Subcutaneous adipose tissue (tissue), 4 donors: ENCODE results near the gene ASIC3. TPM values are rescaled to one million over a fixed set of nuclear protein-coding genes. Genes with fewer than 3 reads are reported as not detected.

Experiments used
- total RNA-seq, 4 donors: library from RNA; depleted of rRNA; stranded (reverse); fragments of >200 nt; gene quantifications; one replicate each; pipeline ENCODE4 v1.1.0, GENCODE V29; 2016
- TF ChIP-seq, protein P1 (sequence below): fragments of 450-650 bp; IDR thresholded peaks from one replicate; pipeline ENCODE4 v1.5.1; 2016; ENCODE audit warnings: low read depth, mild to moderate bottlenecking, control low read depth, antibody characterized with exemption, moderate library complexity

Gene ASIC3
- total RNA-seq, 4 donors from 2014 or later, result 0.34 to 1.1 (median 0.44) TPM; not detected in 1

- TF ChIP-seq, protein P1, sequence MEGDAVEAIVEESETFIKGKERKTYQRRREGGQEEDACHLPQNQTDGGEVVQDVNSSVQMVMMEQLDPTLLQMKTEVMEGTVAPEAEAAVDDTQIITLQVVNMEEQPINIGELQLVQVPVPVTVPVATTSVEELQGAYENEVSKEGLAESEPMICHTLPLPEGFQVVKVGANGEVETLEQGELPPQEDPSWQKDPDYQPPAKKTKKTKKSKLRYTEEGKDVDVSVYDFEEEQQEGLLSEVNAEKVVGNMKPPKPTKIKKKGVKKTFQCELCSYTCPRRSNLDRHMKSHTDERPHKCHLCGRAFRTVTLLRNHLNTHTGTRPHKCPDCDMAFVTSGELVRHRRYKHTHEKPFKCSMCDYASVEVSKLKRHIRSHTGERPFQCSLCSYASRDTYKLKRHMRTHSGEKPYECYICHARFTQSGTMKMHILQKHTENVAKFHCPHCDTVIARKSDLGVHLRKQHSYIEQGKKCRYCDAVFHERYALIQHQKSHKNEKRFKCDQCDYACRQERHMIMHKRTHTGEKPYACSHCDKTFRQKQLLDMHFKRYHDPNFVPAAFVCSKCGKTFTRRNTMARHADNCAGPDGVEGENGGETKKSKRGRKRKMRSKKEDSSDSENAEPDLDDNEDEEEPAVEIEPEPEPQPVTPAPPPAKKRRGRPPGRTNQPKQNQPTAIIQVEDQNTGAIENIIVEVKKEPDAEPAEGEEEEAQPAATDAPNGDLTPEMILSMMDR, result no peak
Observed at GRCh38 chr7:151068069-151068773, 19.9 kb downstream of the ASIC3 start.

DNA sequence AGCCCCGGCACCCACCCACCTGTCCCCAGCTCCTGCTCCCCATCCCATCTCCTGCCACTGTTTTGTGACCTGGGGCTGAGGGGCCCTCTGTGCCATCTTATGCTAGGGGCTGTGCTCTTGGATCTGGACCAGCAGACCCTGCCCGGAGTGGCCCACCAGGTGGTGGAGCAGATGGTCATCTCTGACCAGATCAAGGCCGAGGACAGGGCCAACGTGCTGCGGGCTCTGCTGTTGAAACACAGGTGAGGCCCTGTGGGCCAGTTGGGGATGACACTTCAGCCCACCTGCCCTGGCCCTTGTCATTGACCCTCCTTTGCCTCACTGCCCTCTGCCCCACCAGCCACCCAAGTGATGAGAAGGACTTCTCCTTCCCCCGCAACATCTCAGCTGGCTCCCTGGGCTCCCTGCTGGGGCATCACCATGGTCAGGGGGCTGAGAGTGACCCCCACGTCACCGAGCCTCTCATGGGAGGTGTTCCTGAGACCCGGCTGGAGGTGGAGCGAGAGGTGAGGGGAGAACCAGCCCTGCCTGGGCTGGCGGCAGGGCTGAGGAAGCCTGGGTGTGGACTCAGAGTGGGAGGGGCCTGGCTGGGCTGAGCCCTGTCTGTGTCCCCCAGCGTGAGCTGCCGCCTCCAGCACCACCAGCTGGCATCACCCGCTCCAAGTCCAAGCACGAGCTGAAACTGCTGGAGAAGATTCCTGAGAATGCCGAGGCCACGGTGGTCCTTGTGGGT lies 21.7 kb downstream of the ASIC3 start:
- TF ChIP-seq, protein P1, result no peak

DNA sequence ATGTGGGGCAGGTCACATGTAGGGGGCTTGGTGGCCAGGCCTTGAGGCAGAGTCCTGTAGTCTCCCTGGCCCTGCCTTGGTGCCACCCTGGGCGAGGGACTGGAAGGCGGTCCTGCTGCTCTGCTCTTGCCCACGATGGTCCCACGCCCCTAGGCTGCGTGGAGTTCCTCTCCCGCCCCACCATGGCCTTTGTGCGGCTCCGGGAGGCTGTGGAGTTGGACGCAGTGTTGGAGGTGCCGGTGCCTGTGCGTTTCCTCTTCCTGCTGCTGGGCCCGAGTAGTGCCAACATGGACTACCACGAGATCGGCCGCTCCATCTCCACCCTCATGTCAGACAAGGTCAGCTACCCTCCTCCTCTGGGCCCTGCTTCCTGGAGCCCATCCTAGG lies 22.2 kb downstream of the ASIC3 start:
- TF ChIP-seq, protein P1, result no peak

DNA sequence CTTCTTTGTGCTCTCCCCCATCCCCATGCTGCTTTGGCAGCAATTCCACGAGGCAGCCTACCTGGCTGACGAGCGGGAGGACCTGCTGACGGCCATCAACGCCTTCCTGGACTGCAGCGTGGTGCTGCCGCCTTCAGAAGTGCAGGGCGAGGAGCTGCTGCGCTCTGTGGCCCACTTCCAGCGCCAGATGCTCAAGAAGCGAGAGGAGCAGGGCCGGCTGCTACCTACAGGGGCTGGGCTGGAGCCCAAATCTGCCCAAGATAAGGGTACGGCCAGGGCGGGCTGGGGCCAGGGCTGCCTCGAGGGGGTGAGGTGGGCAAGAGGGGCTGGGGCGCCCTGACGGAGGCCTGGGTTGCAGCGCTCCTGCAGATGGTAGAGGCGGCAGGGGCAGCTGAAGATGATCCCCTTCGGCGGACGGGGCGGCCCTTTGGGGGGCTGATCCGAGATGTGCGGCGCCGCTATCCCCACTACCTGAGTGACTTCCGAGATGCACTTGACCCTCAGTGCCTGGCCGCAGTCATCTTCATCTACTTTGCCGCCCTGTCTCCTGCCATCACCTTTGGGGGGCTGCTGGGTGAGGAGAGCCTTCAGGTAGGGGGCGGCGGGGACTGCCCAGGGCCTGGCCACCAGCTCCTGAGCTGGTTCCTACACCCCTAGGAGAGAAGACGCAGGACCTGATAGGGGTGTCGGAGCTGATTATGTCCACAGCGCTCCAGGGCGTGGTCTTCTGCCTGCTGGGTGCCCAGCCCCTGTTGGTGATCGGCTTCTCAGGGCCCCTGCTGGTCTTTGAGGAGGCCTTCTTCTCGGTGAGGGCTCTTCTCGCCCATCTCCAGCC lies 22.9 kb downstream of the ASIC3 start:
- TF ChIP-seq, protein P1, result no peak

DNA sequence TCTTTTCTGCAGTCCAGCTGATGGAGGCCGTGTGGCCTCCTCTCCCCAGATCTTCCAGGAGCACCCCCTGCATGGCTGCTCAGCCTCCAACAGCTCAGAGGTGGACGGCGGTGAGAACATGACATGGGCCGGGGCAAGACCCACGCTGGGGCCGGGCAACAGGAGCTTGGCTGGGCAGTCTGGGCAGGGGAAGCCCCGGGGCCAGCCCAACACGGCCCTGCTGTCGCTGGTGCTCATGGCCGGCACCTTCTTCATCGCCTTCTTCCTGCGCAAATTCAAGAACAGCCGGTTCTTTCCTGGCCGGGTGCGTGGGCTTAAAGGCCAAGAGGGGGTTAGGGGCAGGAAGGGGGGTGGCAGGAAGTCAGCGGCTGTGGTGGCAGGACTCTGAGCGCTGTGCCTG lies 25.7 kb downstream of the ASIC3 start:
- TF ChIP-seq, protein P1, result no peak

DNA sequence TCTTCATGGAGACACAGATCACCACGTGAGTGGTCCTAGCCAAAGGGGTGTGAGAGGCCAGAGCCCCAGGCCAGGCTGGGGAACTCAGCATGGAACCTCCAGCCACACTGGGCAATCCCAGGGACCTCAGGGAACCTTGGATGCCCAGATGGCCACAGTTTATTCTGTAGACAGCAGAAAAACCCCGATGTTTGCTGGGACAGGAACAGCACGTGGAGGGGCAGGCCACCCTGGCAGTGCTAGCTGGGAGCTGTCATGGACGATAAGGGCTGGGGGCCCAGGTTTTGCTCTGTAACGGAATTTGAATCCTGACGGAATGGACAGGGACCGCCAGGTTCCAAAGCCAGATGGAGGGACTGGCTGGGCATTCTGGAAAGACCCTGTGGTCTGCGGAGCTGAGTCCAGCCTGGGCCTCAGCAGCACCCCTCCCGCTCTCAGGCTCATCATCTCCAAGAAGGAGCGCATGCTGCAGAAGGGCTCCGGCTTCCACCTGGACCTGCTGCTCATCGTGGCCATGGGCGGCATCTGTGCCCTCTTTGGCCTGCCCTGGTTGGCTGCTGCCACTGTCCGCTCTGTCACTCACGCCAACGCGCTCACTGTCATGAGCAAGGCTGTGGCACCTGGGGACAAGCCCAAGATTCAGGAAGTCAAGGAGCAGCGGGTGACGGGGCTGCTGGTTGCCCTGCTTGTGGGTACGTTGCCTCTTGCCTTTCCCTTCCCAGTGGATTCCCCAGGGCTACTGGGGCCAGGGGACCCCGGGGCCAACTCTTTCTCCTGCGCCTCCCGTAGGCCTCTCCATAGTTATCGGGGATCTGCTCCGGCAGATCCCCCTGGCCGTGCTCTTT lies 26.7 kb downstream of the ASIC3 start:
- TF ChIP-seq, protein P1, result no peak
